Cerebellar nuclear complex (tissue), 1 donor: ENCODE measurements around the gene MBNL1.
"Not testable (repeated sequence)": the region's sequence is repeated elsewhere in the genome, so short reads cannot be mapped to it uniquely, and the experiment has no call there.

Experiments used
- DNase-seq, 2 experiments: peaks; one replicate each; lab custom pipeline; 2025; lab: John Stamatoyannopoulos, UW

Gene MBNL1

GRCh38 chr3:152377184-152377570 is 108.4 kb downstream of the MBNL1 start:
- DNase-seq, result no peak

- no peak for DNase-seq
These were observed 110.8 kb downstream of the MBNL1 start for GRCh38 chr3:152379415-152380042.

GRCh38 chr3:152380043-152380442 is 111.3 kb downstream of the MBNL1 start:
- no peak for DNase-seq

- no peak for DNase-seq
These were observed 113.2 kb downstream of the MBNL1 start for GRCh38 chr3:152381881-152382295.

GRCh38 chr3:152382312-152383135 is 113.8 kb downstream of the MBNL1 start:
- no peak for DNase-seq

- no peak for DNase-seq
These were observed 114.4 kb downstream of the MBNL1 start for GRCh38 chr3:152383136-152383606.

GRCh38 chr3:152384412-152384811 is 115.7 kb downstream of the MBNL1 start:
- no peak for DNase-seq

GRCh38 chr3:152385761-152386160 is 117.0 kb downstream of the MBNL1 start:
- DNase-seq, result no peak

- no peak for DNase-seq
These were observed 117.5 kb downstream of the MBNL1 start for GRCh38 chr3:152386208-152386607.

GRCh38 chr3:152388631-152389030 is 119.9 kb downstream of the MBNL1 start:
- DNase-seq, result no peak

- DNase-seq, result no peak
These were observed 120.7 kb downstream of the MBNL1 start for GRCh38 chr3:152389316-152389934.

GRCh38 chr3:152390647-152391046 is 121.9 kb downstream of the MBNL1 start:
- no peak for DNase-seq

- no peak for DNase-seq
These were observed 122.9 kb downstream of the MBNL1 start for GRCh38 chr3:152391671-152392070.

GRCh38 chr3:152392272-152392880 is 123.6 kb downstream of the MBNL1 start:
- no peak for DNase-seq

- no peak for DNase-seq
These were observed 125.5 kb downstream of the MBNL1 start for GRCh38 chr3:152394246-152394645.

GRCh38 chr3:152395764-152396163 is 127.0 kb downstream of the MBNL1 start:
- no peak for DNase-seq

GRCh38 chr3:152396867-152397266 is 128.1 kb downstream of the MBNL1 start:
- DNase-seq, result no peak

GRCh38 chr3:152397348-152397747 is 128.6 kb downstream of the MBNL1 start:
- DNase-seq, result not testable (repeated sequence)

GRCh38 chr3:152398495-152398894 is 129.8 kb downstream of the MBNL1 start:
- no peak for DNase-seq

- DNase-seq, result no peak
These were observed 130.6 kb downstream of the MBNL1 start for GRCh38 chr3:152399374-152399773.

- DNase-seq, result no peak
These were observed 132.2 kb downstream of the MBNL1 start for GRCh38 chr3:152400887-152401286.

- DNase-seq, result no peak
These were observed 134.1 kb downstream of the MBNL1 start for GRCh38 chr3:152402695-152403451.
